Kidney capillary endothelial cell (primary cell): ENCODE measurements around the gene CLIC1.
A peak's percentile ranks its signal among the peaks of the same experiment; 100 is the strongest.

ENCODE experiments used
- DNase-seq: peaks from one replicate; pipeline ENCODE4 v3.0.0-alpha.2; 2018; ENCODE audit warnings: low spot score

Gene CLIC1

DNA sequence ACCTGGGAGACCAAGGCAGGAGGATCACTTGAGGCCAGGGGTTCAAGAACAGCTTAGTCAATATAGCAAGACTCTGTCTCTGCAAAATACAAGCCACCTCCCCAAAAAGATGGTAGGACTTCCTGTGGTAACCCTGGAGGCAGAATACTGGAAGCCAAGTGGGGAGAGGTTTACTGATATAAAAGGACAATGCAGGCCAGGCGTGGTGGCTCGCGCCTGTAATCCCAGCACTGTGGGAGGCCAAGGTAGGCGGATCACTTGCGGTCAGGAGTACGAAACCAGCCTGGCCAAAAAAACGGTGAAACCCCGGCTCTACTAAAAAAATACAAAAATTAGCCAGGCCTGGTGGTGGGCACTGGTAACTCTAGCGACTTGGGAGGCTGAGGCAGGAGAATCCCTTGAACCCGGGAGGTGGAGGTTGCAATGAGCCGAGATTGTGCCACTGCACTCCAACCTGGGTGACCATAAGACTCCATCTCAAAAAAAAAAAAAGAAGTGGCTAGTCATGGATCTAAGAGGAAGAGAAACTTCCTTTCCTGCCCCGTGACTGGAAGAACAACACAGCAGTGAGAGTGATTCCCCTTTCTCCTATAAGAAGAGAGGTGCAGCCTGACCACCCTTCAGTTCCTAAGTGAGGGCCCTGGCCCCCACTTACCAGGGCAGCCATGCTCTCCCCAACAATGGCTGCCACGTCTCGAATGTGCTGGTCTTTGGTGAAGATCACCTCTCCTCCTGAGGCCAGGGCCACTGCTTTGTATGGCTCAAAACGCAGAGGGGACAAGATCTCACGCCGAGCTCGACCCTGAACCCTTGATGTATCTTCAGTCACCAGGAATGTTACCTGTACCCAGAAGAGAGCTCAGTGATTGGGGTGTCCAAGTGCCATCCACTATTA is 32.3 kb upstream of the CLIC1 start:
- DNase-seq = no peak

DNA sequence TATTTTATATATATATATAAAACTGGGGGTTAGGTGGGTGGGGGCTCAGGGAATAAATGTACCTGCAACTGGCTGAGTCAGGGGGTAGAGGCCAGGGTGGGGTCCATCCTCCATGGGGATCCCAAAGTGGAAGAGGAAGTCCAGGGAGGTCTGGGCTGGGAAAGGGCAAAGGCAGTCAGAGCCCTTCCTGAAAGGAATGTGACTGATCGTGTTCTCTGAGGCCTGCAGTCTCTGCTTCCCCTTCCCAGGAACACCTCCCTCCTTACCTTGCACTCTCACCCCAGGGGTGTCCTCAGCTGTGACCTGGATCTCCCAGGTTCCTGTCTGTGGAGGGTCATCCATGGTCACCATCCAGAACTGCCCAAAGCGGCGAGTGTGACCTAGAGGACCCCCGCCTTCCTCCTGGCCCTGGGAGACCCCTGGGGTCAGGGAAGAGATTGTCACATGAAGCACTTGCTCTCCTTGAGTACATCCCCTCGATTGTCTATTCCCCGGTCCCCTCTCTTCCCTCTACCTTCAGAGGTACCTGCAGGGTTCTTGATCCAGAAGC is 30.8 kb upstream of the CLIC1 start:
- no peak for DNase-seq

GRCh38 chr6:31765910-31766794 is 29.8 kb upstream of the CLIC1 start:
- no peak for DNase-seq

- no peak for DNase-seq
Measured at GRCh38 chr6:31765559-31765909, 29.2 kb upstream of the CLIC1 start.

GRCh38 chr6:31764198-31764597 is 27.9 kb upstream of the CLIC1 start:
- no peak for DNase-seq

GRCh38 chr6:31763619-31763940 is 27.2 kb upstream of the CLIC1 start:
- DNase-seq = peak; percentile 83

GRCh38 chr6:31762878-31763618 is 26.7 kb upstream of the CLIC1 start:
- no peak for DNase-seq

- DNase-seq = no peak
Measured at GRCh38 chr6:31762356-31762755, 26.0 kb upstream of the CLIC1 start, which contains the start of gene SAPCD1. Gene SAPCD1 (plus strand): TSS chr6:31762656. CDS start chr6:31763055, 399 bp downstream.

DNA sequence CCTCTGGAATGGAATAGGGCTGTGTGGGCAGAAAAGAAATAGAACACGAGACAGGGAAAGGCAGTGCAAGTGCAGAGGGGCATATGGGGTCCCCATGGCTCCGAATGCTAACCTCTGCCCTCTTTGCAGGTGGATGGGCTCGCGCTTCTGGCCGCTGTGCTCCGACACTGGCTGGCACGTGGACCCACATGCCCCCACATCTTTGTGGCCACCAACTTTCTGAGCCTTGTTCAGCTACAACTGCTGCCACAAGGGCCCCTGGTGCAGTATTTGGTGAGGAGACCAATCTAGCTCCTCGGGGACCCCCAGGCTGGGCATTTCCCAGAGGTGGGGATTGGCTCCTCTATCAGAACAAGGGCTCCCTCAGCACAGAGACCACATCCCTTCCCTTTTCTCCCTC is 25.0 kb upstream of the CLIC1 start:
- DNase-seq = no peak

DNA sequence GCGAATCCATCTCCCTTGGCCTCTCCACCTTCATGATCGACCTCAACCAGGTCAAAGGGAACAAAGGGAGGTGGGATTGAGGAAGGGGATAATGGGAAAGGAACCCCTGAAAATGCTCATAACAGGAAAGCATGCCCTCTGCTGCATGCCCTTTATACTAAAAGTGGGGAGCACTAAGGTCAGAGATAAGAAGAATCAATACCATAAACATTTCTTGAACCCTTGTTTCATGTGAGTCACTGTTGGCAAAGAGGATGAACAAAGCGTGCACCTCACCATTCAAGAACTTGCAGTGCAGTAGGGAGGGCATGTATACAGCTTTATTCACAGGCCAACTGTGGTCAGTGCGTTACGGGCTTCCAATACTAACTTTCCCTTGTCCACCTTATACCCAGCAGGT is 24.5 kb upstream of the CLIC1 start:
- DNase-seq = no peak

- no peak for DNase-seq
Measured at GRCh38 chr6:31758281-31758680, 22.0 kb upstream of the CLIC1 start.

DNA sequence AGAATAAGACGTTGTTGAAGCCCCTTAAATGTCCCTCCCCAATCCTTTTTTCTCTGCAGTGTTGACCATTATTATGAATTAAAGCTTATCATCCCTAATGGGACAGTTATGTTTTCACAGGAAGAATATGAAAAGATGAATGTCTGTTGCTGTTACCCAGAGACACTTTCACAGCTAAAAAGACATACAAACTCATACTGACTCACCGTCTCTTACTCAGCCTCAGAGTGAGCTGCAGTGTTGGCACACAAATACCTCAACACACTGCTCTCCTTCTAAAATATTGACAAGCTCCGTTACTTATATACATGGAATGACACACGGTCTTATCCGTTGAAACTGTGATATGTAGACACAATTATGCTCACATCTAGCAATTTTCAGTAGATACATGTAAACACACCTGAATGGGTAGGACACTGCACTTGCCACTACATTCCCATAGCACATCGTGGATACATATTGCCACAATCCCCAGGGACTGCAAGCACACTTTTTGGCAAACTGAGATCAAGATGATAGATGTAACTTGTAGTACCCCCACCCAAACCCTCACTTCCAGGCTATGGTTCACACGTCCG is 16.5 kb upstream of the CLIC1 start:
- DNase-seq = peak; percentile 49

- DNase-seq = no peak
Measured at GRCh38 chr6:31750411-31751022, 14.2 kb upstream of the CLIC1 start.

DNA sequence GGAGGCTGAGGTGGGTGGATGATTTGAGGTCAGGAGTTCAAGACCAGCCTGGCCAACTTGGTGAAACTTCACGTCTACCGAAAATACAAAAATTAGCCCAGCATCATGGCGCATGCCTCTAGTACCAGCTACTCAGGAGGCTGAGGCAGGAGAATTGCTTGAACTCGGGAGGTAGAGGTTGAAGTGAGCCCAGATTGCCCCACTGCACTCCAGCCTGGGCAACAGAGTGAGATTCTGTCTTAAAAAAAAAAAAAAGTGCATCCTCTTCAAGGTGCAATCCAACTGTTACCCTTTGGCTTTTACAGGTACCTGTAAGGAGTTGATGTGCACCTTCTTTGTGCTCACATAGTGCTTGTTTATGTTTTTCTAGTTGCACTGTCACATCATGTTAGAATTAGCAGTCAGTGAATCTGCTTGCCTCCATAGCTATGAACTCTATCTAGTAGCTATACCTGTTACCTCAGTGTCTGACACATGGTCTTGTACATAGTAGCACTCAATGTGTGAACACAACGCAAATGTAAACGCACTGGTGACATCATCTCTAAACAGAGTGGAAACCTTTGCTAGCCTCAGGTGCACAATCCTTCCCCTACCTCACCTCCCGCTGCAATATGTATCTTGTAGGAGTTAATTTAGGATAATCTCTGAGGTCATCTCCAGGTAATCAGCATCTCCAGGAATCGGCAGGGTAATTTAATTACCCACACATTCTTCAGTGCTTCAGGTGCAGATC is 13.1 kb upstream of the CLIC1 start:
- no peak for DNase-seq

DNA sequence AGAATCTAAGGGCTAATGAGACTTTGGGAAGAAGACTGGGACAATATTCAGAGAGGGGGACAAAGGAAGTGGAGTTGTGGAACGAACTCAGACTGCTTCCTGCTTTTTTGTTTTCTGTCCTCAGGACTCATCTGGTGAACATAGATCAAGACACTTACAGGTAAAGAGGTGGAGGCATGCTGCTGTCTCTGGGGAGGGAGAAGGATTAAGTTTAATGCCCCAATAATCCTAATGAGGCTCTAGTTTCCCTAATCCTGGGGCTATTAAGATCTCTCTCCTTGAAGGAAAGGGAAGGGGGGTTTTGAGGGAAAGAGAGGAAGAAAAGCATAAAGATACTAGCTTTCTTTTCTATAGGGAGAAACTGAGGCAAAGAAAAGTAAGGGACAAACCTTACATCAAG is 8.1 kb upstream of the CLIC1 start:
- DNase-seq = no peak

DNA sequence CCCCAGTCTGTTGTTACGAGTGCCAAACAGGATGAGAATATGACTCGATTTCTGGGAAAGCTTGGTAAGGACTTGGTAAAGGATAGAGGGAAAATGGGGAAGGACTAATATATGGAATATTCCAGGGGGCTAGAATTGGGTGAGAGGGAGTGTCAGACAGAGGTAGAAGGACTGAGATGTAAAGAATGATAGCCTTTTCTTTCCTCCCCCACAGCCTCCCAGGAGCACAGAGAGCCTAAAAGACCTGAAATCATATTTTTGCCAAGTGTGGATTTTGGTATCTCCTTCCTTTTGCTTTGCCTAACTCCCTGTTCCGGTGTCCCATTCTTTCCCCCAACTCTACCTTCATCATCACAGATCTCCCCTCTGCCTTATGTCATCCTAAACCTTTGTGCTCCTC is 6.6 kb upstream of the CLIC1 start:
- no peak for DNase-seq

- no peak for DNase-seq
Measured at GRCh38 chr6:31741815-31742214, 5.5 kb upstream of the CLIC1 start.

DNA sequence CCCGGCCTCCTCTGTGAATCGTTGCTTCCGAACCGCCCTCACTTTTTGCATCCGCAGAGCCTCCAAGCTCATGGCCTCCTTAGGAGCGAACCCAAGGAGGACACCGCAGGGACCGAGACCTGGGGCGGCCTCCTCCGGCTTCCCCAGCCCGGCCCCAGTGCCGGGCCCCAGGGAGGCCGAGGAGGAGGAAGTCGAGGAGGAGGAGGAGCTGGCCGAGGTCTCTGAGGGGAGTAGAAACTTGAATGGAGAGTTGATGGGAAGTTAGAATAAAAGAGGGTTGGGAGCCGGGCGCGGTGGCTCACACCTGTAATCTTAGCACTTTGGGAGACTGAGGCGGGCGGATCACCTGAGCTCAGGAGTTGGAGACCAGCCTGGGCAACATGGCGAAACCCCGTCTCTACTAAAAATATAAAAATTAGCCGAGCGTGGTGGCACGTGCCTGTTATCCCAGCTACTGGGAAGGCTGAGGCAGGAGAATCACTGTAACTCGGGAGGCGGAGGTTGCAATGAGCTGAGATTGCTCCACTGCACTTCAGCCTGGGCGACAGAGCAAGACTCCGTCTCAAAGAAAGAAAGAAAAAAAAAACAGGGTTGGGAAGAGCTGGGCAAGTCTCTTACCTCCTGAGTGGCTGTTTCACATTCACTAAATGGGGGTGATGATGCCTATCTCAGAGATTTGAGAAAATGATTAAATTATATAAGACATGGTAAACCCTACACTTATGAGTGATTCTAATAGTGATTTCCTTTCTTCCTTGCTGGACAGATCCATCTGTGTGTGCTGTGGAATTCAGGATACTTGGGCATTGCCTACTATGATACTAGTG is 4.3 kb upstream of the CLIC1 start:
- DNase-seq = no peak

DNA sequence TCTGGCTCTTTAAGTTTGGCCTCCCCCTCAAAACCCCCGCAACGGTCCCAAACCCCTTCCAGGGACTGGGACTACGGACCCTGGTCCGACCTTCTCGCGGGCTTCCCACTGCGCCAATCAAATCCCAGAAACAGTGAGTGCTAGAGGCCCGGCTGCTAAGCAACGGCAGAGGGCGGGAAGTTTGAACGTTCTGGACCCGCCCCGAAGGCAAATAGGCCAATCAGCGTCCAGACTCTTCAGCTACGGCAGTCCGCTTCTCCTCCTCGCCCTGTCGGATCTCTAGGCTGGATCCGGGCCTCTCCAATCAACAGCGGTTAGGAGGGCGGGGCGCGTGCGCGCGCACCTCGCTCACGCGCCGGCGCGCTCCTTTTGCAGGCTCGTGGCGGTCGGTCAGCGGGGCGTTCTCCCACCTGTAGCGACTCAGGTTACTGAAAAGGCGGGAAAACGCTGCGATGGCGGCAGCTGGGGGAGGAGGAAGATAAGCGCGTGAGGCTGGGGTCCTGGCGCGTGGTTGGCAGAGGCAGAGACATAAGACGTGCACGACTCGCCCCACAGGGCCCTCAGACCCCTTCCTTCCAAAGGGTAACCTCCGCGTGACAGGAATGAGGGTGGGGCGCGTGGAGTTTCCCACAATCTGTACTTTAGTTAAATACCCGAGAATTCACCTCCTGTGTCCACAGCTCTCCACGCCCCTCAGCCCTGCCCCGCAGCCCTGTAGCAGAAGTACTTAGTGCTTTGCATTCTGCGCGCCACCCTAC is 3.5 kb upstream of the CLIC1 start, which contains the start of gene MSH5:
Gene MSH5, plus strand, starts transcription at position 367 of the 758 bp plus-strand sequence. CDS start 462 bp downstream, outside the sequence.
- DNase-seq = peak; percentile 100
